Esophagus muscularis mucosa (tissue), 4 donors: ENCODE measurements around the gene SLA2. TPM values are rescaled to one million over a fixed set of nuclear protein-coding genes. Genes with fewer than 3 reads are reported as not detected.

ENCODE experiments used
- DNase-seq: peaks from one replicate; pipeline ENCODE4 v3.0.0-alpha.2; 2017; ENCODE audit errors: extremely low spot score
- H3K27ac ChIP-seq, 4 donors: fragments of 200-600 bp; sonication (generic); replicated peaks in 1 of 4; 1 replicate in 3 of 4; 2 replicates in 1 of 4; pipeline ENCODE4 v1.5.1; 2016 to 2019; ENCODE audit warnings: mild to moderate bottlenecking in 1 of 4
- H3K27me3 ChIP-seq, 4 donors: fragments of 200-600 bp; sonication (generic); one replicate each; pipeline versions ENCODE4 v1.5.1 to v1.6.0; 2016 to 2019
- H3K36me3 ChIP-seq, 4 donors: fragments of 200-600 bp; sonication (generic); one replicate each; pipeline ENCODE4 v1.5.1; 2016 to 2019
- H3K4me1 ChIP-seq, 4 donors: fragments of 200-600 bp; sonication (generic); one replicate each; pipeline ENCODE4 v1.5.1; 2016 to 2019
- H3K4me3 ChIP-seq, 4 donors: fragments of 200-600 bp; sonication (generic); 1 replicate in 2 of 4; 2 replicates in 2 of 4; pipeline ENCODE4 v1.5.1; 2016 to 2019; ENCODE audit warnings: mild to moderate bottlenecking in 4 of 4, moderate library complexity in 1 of 4
- H3K9me3 ChIP-seq, 4 donors: fragments of 200-600 bp; sonication (generic); 1 replicate in 3 of 4; 2 replicates in 1 of 4; pipeline ENCODE4 v1.5.1; 2016 to 2019
- EP300 ChIP-seq: sonication (generic); formaldehyde crosslinking; IDR thresholded peaks from one replicate; pipeline ENCODE4 v1.6.1; 2017; ENCODE audit warnings: antibody characterized with exemption
- POLR2A ChIP-seq: fragments of 450-650 bp; IDR thresholded peaks from one replicate; pipeline ENCODE4 v1.6.1; 2017; ENCODE audit warnings: antibody characterized with exemption, moderate library complexity, mild to moderate bottlenecking, low read depth
- POLR2AphosphoS5 ChIP-seq, 2 donors: sonication (generic); formaldehyde crosslinking; IDR thresholded peaks; one replicate each; pipeline ENCODE4 v1.6.1; 2017; ENCODE audit warnings: antibody characterized with exemption in 2 of 2
- WGBS: methylation state at CpG from one replicate; pipeline ENCODE4 v1.1.5; 2018; 5-methylcytosine and 5-hydroxymethylcytosine counted together
- intact Hi-C: fragments of 100-400 bp; cut with DNase I; formaldehyde crosslinking; loops from one replicate; pipeline ENCODE4 v1.15.1; 2023
- total RNA-seq, 4 donors: library from RNA; depleted of rRNA; stranded (reverse); fragments of >200 nt; gene quantifications; one replicate each; pipeline versions ENCODE4 v1.1.0 to v1.2.1, GENCODE V29; 2016
- TF ChIP-seq, protein P1 (sequence below), 3 experiments: fragments of 200-600 bp in 2 of 3; fragments of 450-650 bp in 1 of 3; sonication (generic) in 2 of 3; IDR thresholded peaks; one replicate each; pipeline ENCODE4 v1.5.1; 2017 to 2019; ENCODE audit warnings: antibody characterized with exemption in 3 of 3, mild to moderate bottlenecking in 2 of 3, moderate library complexity in 1 of 3

The SLA2 gene
- total RNA-seq, 4 donors from 2014 or later: 0.26 to 0.99 (median 0.35) TPM

DNA sequence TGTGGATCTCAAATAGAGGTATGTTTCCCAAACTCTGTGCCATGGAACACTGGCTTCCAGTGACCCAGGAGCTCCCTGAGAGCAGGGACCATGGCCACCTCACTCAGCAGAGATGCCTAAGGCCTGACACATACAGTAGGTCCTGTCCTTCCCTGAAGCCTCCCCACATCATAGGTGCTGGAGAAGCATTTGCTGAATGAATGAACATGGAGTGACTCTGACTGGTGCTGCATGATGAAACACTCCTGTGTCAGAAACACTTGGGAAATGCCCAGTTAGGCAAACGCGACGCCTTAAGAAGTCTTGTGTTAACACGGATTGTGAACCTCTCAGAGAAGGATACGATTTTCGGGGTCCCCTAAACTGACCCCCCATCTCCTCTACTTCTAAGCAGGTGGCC is 14.3 kb downstream of the SLA2 start:
- Histone ChIP-seq H3K4me1 (no peaks in the 10 kb centered on the region), H3K27me3 (no peaks in the 10 kb centered on the region), H3K36me3 (no peaks in the 10 kb centered on the region), H3K4me3 (no peak overlapping the region), H3K9me3 (no peaks in the 10 kb centered on the region), H3K27ac (no peak overlapping the region)
- TF ChIP-seq POLR2A (no peak), EP300 (no peak), POLR2AphosphoS5 (IDR thresholded peaks at IDR 0.05) (no peak)
- TF ChIP-seq, protein P1, sequence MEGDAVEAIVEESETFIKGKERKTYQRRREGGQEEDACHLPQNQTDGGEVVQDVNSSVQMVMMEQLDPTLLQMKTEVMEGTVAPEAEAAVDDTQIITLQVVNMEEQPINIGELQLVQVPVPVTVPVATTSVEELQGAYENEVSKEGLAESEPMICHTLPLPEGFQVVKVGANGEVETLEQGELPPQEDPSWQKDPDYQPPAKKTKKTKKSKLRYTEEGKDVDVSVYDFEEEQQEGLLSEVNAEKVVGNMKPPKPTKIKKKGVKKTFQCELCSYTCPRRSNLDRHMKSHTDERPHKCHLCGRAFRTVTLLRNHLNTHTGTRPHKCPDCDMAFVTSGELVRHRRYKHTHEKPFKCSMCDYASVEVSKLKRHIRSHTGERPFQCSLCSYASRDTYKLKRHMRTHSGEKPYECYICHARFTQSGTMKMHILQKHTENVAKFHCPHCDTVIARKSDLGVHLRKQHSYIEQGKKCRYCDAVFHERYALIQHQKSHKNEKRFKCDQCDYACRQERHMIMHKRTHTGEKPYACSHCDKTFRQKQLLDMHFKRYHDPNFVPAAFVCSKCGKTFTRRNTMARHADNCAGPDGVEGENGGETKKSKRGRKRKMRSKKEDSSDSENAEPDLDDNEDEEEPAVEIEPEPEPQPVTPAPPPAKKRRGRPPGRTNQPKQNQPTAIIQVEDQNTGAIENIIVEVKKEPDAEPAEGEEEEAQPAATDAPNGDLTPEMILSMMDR (IDR thresholded peaks at IDR 0.05): no peak
- 97% methylated on average over 6 of the region's 6 CpGs for WGBS
- intact Hi-C loops: no loop called here
- DNase-seq: no peak

DNA sequence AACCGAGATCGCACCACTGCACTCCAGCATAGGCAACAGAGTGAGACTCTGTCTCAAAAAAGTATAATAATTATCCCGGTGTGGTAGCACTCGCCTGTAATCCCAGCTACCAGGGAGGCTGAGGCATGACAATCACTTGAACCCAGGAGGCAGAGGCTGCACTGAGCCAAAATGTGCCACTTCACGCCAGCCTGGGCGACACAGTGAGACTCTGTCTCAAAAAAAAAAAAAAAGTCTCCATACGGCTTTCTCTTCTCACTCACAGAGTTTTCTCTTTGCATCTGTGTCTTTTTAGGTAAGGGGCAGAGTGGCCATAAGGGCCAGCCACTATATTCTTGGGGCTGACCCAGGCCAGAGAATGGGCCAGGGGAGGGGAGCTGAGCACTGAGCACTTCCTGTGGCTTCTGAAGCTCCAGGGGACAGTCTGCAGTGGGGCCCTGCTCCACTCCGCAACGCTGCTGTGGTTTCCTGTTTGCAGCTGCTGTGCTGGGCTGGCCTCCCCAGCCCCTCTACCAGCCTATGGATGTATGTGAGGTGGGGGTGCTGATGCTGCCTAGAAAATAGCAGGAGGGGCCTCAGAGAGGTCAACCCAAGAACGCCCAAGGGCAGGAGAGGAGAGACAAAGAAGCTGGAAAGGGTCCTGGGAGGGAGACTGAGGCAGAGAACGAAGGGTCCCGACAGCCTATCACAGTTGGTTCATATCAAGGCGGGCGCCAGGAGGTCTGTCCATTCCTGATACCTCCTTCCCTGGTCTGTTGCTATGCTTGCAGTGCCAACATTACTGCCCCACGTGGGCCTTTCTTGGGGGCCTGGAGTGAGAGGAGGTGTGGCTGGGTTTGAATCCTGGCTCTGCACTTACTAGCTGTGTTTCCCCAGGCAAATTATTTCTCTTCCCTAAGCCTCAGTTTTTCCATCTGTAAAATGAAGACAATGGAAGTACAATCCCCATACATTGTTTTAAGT is 16.0 kb downstream of the SLA2 start:
- 73% methylated on average over 15 of the region's 15 CpGs for WGBS

DNA sequence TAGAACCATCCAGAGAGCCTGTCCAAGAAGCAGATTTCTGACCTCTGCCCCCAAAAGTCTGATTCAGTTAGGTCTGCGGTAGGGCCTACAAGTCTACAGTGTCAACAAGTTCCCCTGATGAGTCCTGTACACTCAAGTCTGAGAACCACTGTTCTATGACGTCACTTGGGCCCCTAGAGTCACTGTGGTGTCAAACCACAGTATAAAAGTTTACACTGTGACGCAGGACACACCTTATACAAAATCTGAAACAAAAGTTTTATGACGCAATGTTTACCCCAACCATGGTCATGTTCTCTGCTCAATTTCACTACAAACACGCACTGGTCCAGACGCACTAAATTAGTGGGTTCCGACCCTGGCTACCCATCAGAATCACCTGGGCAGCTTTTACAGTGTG is 17.9 kb downstream of the SLA2 start:
- H3K27ac ChIP-seq: no peak overlapping the region
- no peak for DNase-seq
- 86% methylated on average over 7 of the region's 7 CpGs for WGBS
- no peaks in the 10 kb centered on the region for H3K36me3 ChIP-seq
- no peaks in the 10 kb centered on the region for H3K9me3 ChIP-seq
- no peaks in the 10 kb centered on the region for H3K27me3 ChIP-seq
- intact Hi-C loops: no loop called here
- H3K4me3 ChIP-seq: no peak overlapping the region
- TF ChIP-seq, protein P1 (IDR thresholded peaks at IDR 0.05): no peak
- no peak for TF ChIP-seq EP300
- no peak for TF ChIP-seq POLR2A
- no peak for TF ChIP-seq POLR2AphosphoS5 (IDR thresholded peaks at IDR 0.05)
- H3K4me1 ChIP-seq: no peaks in the 10 kb centered on the region

More for the DNA sequence above, 16.0 kb downstream of the SLA2 start:
- intact Hi-C loops: no loop called here
- Histone ChIP-seq H3K36me3 (no peaks in the 10 kb centered on the region), H3K4me1 (no peaks in the 10 kb centered on the region), H3K4me3 (no peak overlapping the region), H3K9me3 (no peaks in the 10 kb centered on the region), H3K27me3 (no peaks in the 10 kb centered on the region), H3K27ac (no peak overlapping the region)
- no peak for DNase-seq
- TF ChIP-seq, protein P1 (IDR thresholded peaks at IDR 0.05): no peak
- no peak for TF ChIP-seq POLR2AphosphoS5 (IDR thresholded peaks at IDR 0.05)
- no peak for TF ChIP-seq EP300
- no peak for TF ChIP-seq POLR2A

DNA sequence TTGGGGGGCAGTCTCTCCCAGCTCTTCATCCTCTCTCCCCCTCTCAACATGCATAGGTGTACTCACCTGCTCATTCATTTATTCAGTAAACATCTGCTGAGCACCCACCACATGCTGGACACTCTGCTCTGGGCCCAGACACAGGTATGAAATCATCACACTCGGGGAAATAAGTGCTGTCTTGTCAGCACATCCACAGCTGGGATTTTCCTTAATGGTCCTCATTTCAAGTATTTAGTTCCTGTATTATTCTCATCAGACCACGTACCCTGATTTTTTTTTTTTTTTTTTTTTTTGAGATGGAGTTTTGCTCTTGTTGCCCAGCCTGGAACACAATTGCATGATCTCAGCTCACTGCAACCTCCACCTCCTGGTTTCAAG is 21.1 kb downstream of the SLA2 start:
- no peaks in the 10 kb centered on the region for H3K9me3 ChIP-seq
- intact Hi-C loops: no loop called here
- no peak overlapping the region for H3K4me3 ChIP-seq
- no peaks in the 10 kb centered on the region for H3K27me3 ChIP-seq
- no peaks in the 10 kb centered on the region for H3K4me1 ChIP-seq
- 63% methylated on average over 2 of the region's 2 CpGs for WGBS
- no peak overlapping the region for H3K27ac ChIP-seq
- TF ChIP-seq EP300 (no peak), POLR2AphosphoS5 (IDR thresholded peaks at IDR 0.05) (no peak), POLR2A (no peak)
- TF ChIP-seq, protein P1 (IDR thresholded peaks at IDR 0.05): no peak
- no peak for DNase-seq
- no peaks in the 10 kb centered on the region for H3K36me3 ChIP-seq
